Uterus (tissue), 2 donors: Measurements from ENCODE around the gene NUP58.

ENCODE experiments used
- POLR2A ChIP-seq, 2 donors: fragments of 450-650 bp; IDR thresholded peaks; one replicate each; pipeline ENCODE4 v1.6.1; 2016; ENCODE audit warnings: antibody characterized with exemption in 2 of 2, mild to moderate bottlenecking in 1 of 2, moderate library complexity in 1 of 2
- TF ChIP-seq, protein P1 (sequence below), 4 experiments: fragments of 200-600 bp in 2 of 4; fragments of 450-650 bp in 2 of 4; sonication (generic) in 2 of 4; IDR thresholded peaks; one replicate each; pipeline ENCODE4 v1.5.1; 2016 to 2019; ENCODE audit warnings: antibody characterized with exemption in 4 of 4, mild to moderate bottlenecking in 2 of 4, moderate library complexity in 1 of 4

DNA sequence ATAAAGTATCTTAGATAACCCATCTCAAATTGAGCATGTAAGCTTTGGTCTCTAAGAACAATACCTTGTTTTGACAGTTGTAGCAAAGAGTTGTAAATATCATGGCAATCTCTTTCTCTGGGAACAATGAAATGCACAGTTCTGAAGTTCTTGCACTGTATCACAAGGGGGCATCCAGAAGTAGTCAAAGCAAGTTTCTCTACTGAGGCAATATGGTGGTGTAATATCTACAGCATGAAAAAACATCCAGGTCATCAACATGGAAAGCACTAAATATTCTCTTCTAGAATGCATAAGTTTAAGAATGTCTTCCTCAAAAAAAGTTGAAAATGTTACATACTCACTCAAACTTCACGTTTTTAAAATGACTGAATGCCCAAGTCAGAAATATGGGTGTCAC is 33.7 kb upstream of the NUP58 start:
- TF ChIP-seq, protein P1, sequence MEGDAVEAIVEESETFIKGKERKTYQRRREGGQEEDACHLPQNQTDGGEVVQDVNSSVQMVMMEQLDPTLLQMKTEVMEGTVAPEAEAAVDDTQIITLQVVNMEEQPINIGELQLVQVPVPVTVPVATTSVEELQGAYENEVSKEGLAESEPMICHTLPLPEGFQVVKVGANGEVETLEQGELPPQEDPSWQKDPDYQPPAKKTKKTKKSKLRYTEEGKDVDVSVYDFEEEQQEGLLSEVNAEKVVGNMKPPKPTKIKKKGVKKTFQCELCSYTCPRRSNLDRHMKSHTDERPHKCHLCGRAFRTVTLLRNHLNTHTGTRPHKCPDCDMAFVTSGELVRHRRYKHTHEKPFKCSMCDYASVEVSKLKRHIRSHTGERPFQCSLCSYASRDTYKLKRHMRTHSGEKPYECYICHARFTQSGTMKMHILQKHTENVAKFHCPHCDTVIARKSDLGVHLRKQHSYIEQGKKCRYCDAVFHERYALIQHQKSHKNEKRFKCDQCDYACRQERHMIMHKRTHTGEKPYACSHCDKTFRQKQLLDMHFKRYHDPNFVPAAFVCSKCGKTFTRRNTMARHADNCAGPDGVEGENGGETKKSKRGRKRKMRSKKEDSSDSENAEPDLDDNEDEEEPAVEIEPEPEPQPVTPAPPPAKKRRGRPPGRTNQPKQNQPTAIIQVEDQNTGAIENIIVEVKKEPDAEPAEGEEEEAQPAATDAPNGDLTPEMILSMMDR (IDR thresholded peaks at IDR 0.05) = no peak
- no peak for TF ChIP-seq POLR2A (IDR thresholded peaks at IDR 0.05)
